HG03520 (cell line): Measurements from ENCODE around the gene BLOC1S5.

Experiments used
- ATAC-seq: cut with Tn5 transposase; IDR thresholded peaks from one replicate; pipeline ENCODE4 v1.9.1; 2021; ENCODE audit warnings: mild to moderate bottlenecking, moderate library complexity; ENCODE audit not compliant: unreplicated experiment

The BLOC1S5 gene

GRCh38 chr6:8082954-8083858, 19.0 kb upstream of the BLOC1S5 start:
- ATAC-seq, result no peak

- no peak for ATAC-seq
Measured at GRCh38 chr6:8082572-8082953, 18.4 kb upstream of the BLOC1S5 start.

- no peak for ATAC-seq
Measured at GRCh38 chr6:8080362-8081151, 16.4 kb upstream of the BLOC1S5 start.

GRCh38 chr6:8079126-8079525, 14.9 kb upstream of the BLOC1S5 start:
- ATAC-seq, result no peak

GRCh38 chr6:8077991-8078390, 13.8 kb upstream of the BLOC1S5 start:
- no peak for ATAC-seq

GRCh38 chr6:8075704-8076103, 11.5 kb upstream of the BLOC1S5 start:
- ATAC-seq, result no peak

GRCh38 chr6:8075185-8075584, 11.0 kb upstream of the BLOC1S5 start:
- no peak for ATAC-seq

GRCh38 chr6:8074213-8074612, 10.0 kb upstream of the BLOC1S5 start:
- ATAC-seq, result no peak

- no peak for ATAC-seq
Measured at GRCh38 chr6:8073758-8074157, 9.6 kb upstream of the BLOC1S5 start.

- ATAC-seq, result no peak
Measured at GRCh38 chr6:8070718-8071117, 6.5 kb upstream of the BLOC1S5 start.

- no peak for ATAC-seq
Measured at GRCh38 chr6:8069631-8070284, 5.6 kb upstream of the BLOC1S5 start.

GRCh38 chr6:8069151-8069550, 5.0 kb upstream of the BLOC1S5 start:
- ATAC-seq, result no peak

GRCh38 chr6:8066108-8066507, 1.9 kb upstream of the BLOC1S5 start:
- ATAC-seq, result no peak

GRCh38 chr6:8065519-8065911, 1.3 kb upstream of the BLOC1S5 start:
- ATAC-seq, result peak; percentile 52

- ATAC-seq, result peak; percentile 1
Measured at GRCh38 chr6:8064638-8065518, 689 bp upstream of the BLOC1S5 start.

GRCh38 chr6:8061736-8062135, 2.5 kb downstream of the BLOC1S5 start:
- ATAC-seq, result no peak

GRCh38 chr6:8060346-8060745, 3.8 kb downstream of the BLOC1S5 start:
- ATAC-seq, result no peak

GRCh38 chr6:8059129-8059528, 5.1 kb downstream of the BLOC1S5 start:
- ATAC-seq, result no peak

- no peak for ATAC-seq
Measured at GRCh38 chr6:8057793-8058192, 6.4 kb downstream of the BLOC1S5 start.

GRCh38 chr6:8057263-8057662, 6.9 kb downstream of the BLOC1S5 start:
- ATAC-seq, result no peak

GRCh38 chr6:8054276-8054675, 9.9 kb downstream of the BLOC1S5 start:
- ATAC-seq, result no peak
